HepG2 (cell line): Measurements from ENCODE around the gene CEP120. TPM values are rescaled to one million over a fixed set of nuclear protein-coding genes. Genes with fewer than 3 reads are reported as not detected.

Experiments
- CCAR2 ChIP-seq: fragments of 200-400 bp; formaldehyde crosslinking; optimal IDR thresholded peaks from 2 replicates; pipeline ENCODE3; 2018; ENCODE audit warnings: low read depth, mild to moderate bottlenecking, low read length, moderate library complexity
- FOXP1 ChIP-seq, 2 experiments: fragments of 450-650 bp in 1 of 2; IDR thresholded peaks; 2 replicates each; pipeline ENCODE4 v1.6.1; 2017 to 2018; ENCODE audit warnings: antibody characterized with exemption in 1 of 2
- GATAD2A ChIP-seq: IDR thresholded peaks from 2 replicates; pipeline ENCODE4 v1.6.1; 2016
- GFI1 ChIP-seq: sonication (generic); formaldehyde crosslinking; IDR thresholded peaks from 2 replicates; pipeline ENCODE4 v1.5.0; 2020; ENCODE audit warnings: missing genetic modification reagents, mild to moderate bottlenecking, borderline replicate concordance
- KDM2A ChIP-seq: sonication (generic); formaldehyde crosslinking; IDR thresholded peaks from 2 replicates; pipeline ENCODE4 v1.4.0; 2020; ENCODE audit warnings: low read depth, missing genetic modification reagents, borderline replicate concordance
- KLF13 ChIP-seq: sonication (generic); formaldehyde crosslinking; IDR thresholded peaks from 2 replicates; pipeline ENCODE4 v1.4.0; 2020; ENCODE audit warnings: mild to moderate bottlenecking, missing genetic modification reagents
- KMT2B ChIP-seq: IDR thresholded peaks from 2 replicates; pipeline ENCODE4 v1.6.1; 2016; ENCODE audit warnings: missing genetic modification reagents, missing compliant biosample characterization
- MLLT10 ChIP-seq: sonication (generic); formaldehyde crosslinking; IDR thresholded peaks from 2 replicates; pipeline ENCODE4 v1.4.0; 2020; ENCODE audit warnings: missing genetic modification reagents
- NFKBIZ ChIP-seq: IDR thresholded peaks from 2 replicates; pipeline ENCODE4 v1.6.1; 2018; ENCODE audit warnings: missing genetic modification reagents, missing compliant biosample characterization
- NFYB ChIP-seq: sonication (generic); formaldehyde crosslinking; IDR thresholded peaks from 2 replicates; pipeline ENCODE4 v1.4.0; 2020; ENCODE audit warnings: missing genetic modification reagents
- PAF1 ChIP-seq: IDR thresholded peaks from 2 replicates; pipeline ENCODE4 v1.6.1; 2016; ENCODE audit warnings: missing genetic modification reagents, missing compliant biosample characterization
- ZBTB42 ChIP-seq: sonication (generic); formaldehyde crosslinking; IDR thresholded peaks from 2 replicates; pipeline ENCODE4 v1.5.0; 2020; ENCODE audit warnings: mild to moderate bottlenecking, missing genetic modification reagents
- ZNF317 ChIP-seq: sonication (generic); formaldehyde crosslinking; IDR thresholded peaks from 2 replicates; pipeline ENCODE4 v1.5.0; 2020; ENCODE audit warnings: mild to moderate bottlenecking, missing genetic modification reagents
- ZNF549 ChIP-seq: sonication (generic); formaldehyde crosslinking; IDR thresholded peaks from 2 replicates; pipeline ENCODE4 v1.5.0; 2020; ENCODE audit warnings: missing genetic modification reagents
- ZNF589 ChIP-seq: sonication (generic); formaldehyde crosslinking; conservative IDR thresholded peaks from 2 replicates; pipeline ENCODE4 v1.8.0; 2022; ENCODE audit warnings: mild to moderate bottlenecking, moderate library complexity, missing genetic modification reagents
- ZNF670 ChIP-seq: sonication (generic); formaldehyde crosslinking; IDR thresholded peaks from 2 replicates; pipeline ENCODE4 v1.8.0; 2022; ENCODE audit warnings: mild to moderate bottlenecking, missing genetic modification reagents, borderline replicate concordance
- ZNF781 ChIP-seq: sonication (generic); formaldehyde crosslinking; IDR thresholded peaks from 2 replicates; pipeline ENCODE4 v1.5.1; 2020; ENCODE audit warnings: borderline replicate concordance, mild to moderate bottlenecking, missing genetic modification reagents; ENCODE audit errors: not compliant biosample characterization
- ZNF788 ChIP-seq: sonication (generic); formaldehyde crosslinking; IDR thresholded peaks from 2 replicates; pipeline ENCODE4 v1.5.0; 2020; ENCODE audit warnings: mild to moderate bottlenecking, missing genetic modification reagents, borderline replicate concordance
- polyA plus RNA-seq, 8 experiments: library from polyadenylated mRNA; depleted of rRNA in 3 of 8; stranded (reverse) in 7 of 8; unstranded in 1 of 8; fragments of >200 nt; fragmentation: Illumina TruSeq in 4 of 8; extraction: Trizol in 4 of 8; gene quantifications; 2 replicates each; pipeline versions ENCODE4 v1.2.1 to v1.2.3, GENCODE V29; 2011 to 2016; ENCODE audit warnings: low read depth in 4 of 8, missing spikeins in 1 of 8, mixed read lengths in 1 of 8; ENCODE audit not compliant: insufficient read depth in 1 of 8
- total RNA-seq, 5 experiments: library from RNA; depleted of rRNA; stranded (reverse); fragments of >200 nt; fragmentation: Illumina TruSeq; extraction: Trizol; gene quantifications; 2 replicates each; pipeline ENCODE4 v1.2.3, GENCODE V29; 2016; ENCODE audit warnings: low read depth in 1 of 5
- TF ChIP-seq, protein P1 (sequence below): IDR thresholded peaks from 2 replicates; pipeline ENCODE4 v1.6.1; 2012; ENCODE audit warnings: low read length, improper control_type of control experiment
- TF ChIP-seq, protein P2 (sequence below): sonication (generic); formaldehyde crosslinking; IDR thresholded peaks from 2 replicates; pipeline ENCODE4 v1.4.0; 2020; ENCODE audit warnings: missing genetic modification reagents, mild to moderate bottlenecking, borderline replicate concordance
- TF ChIP-seq, protein P3 (sequence below): sonication (generic); formaldehyde crosslinking; IDR thresholded peaks from 2 replicates; pipeline ENCODE4 v1.4.0; 2020; ENCODE audit warnings: missing genetic modification reagents
- TF ChIP-seq, protein P4 (sequence below): sonication (generic); formaldehyde crosslinking; IDR thresholded peaks from 2 replicates; pipeline ENCODE4 v1.5.0; 2020; ENCODE audit warnings: missing genetic modification reagents, mild to moderate bottlenecking, borderline replicate concordance

Gene CEP120
- total and polyA plus RNA-seq, 2 of the 13 experiments (the other 11 are each of a cell fraction or from before 2014, with no cell fraction given), result 8.0 to 14.7 TPM

DNA sequence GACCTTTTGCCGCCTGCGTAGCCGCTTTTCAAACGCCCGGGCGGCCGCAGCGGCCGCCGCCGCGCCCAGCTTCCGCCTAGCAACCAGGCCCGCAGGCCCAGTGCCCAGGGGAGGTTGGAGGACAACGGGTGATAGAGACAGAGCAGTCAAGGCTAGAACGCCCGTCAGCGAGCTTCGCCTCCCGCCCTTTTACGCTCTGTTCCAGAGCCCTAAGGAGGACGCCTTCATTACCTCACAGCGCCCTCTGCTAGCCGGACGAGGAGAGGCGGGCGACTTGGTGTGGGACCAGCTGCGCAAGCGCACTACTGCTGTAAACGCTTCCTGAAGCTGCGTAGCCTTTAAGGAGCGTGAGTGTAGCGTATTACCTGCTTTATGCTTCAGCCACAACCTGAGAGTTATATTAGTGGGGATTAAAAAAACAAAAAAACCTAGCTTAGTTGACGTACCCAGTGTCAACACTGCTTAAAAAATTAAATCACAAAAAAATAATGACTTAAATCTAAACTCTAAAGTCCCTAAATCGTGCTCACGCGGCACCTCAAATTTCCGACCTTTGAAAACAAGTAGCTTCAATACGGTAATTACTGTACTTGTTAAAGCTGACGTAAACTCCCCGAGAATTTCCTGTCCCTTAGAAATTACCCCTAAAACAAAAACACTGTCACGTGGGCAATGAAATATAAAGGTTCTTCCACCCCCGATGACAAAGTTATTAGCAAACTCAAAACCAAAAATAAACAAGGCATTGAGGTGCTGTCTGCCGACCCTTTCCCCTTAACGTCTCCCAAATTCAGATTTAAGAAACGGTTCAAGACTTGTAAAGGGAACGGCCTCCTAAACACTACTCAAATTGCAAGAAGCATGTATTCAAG lies at the start of gene CEP120 (continued):
- TF ChIP-seq, protein P1, sequence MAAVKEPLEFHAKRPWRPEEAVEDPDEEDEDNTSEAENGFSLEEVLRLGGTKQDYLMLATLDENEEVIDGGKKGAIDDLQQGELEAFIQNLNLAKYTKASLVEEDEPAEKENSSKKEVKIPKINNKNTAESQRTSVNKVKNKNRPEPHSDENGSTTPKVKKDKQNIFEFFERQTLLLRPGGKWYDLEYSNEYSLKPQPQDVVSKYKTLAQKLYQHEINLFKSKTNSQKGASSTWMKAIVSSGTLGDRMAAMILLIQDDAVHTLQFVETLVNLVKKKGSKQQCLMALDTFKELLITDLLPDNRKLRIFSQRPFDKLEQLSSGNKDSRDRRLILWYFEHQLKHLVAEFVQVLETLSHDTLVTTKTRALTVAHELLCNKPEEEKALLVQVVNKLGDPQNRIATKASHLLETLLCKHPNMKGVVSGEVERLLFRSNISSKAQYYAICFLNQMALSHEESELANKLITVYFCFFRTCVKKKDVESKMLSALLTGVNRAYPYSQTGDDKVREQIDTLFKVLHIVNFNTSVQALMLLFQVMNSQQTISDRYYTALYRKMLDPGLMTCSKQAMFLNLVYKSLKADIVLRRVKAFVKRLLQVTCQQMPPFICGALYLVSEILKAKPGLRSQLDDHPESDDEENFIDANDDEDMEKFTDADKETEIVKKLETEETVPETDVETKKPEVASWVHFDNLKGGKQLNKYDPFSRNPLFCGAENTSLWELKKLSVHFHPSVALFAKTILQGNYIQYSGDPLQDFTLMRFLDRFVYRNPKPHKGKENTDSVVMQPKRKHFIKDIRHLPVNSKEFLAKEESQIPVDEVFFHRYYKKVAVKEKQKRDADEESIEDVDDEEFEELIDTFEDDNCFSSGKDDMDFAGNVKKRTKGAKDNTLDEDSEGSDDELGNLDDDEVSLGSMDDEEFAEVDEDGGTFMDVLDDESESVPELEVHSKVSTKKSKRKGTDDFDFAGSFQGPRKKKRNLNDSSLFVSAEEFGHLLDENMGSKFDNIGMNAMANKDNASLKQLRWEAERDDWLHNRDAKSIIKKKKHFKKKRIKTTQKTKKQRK, result no peak
- TF ChIP-seq, protein P2, sequence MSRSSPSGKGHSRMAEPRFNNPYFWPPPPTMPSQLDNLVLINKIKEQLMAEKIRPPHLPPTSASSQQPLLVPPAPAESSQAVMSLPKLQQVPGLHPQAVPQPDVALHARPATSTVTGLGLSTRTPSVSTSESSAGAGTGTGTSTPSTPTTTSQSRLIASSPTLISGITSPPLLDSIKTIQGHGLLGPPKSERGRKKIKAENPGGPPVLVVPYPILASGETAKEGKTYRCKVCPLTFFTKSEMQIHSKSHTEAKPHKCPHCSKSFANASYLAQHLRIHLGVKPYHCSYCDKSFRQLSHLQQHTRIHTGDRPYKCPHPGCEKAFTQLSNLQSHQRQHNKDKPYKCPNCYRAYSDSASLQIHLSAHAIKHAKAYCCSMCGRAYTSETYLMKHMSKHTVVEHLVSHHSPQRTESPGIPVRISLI (CRISPR knock-in tag), result no peak
- TF ChIP-seq ZNF589 (CRISPR knock-in tag), result no peak
- 0 out of 2 replicates have a peak, but pooled peaks have one; percentile 38 for TF ChIP-seq ZNF670 (CRISPR knock-in tag)
- no peak for TF ChIP-seq KLF13 (CRISPR knock-in tag)
- TF ChIP-seq FOXP1 (IDR thresholded peaks at IDR 0.05), result no peak
- no peak; the same call in 1 of the 2 replicates for TF ChIP-seq FOXP1 (CRISPR knock-in tag; IDR thresholded peaks at IDR 0.05)
- peak; percentile 96 for TF ChIP-seq ZNF788
- TF ChIP-seq, protein P3, sequence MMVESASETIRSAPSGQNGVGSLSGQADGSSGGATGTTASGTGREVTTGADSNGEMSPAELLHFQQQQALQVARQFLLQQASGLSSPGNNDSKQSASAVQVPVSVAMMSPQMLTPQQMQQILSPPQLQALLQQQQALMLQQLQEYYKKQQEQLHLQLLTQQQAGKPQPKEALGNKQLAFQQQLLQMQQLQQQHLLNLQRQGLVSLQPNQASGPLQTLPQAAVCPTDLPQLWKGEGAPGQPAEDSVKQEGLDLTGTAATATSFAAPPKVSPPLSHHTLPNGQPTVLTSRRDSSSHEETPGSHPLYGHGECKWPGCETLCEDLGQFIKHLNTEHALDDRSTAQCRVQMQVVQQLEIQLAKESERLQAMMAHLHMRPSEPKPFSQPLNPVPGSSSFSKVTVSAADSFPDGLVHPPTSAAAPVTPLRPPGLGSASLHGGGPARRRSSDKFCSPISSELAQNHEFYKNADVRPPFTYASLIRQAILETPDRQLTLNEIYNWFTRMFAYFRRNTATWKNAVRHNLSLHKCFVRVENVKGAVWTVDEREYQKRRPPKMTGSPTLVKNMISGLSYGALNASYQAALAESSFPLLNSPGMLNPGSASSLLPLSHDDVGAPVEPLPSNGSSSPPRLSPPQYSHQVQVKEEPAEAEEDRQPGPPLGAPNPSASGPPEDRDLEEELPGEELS (CRISPR knock-in tag), result peak; percentile 65; the same call in 1 of the 2 replicates
- peak; percentile 37; the same call in 1 of the 2 replicates for TF ChIP-seq NFYB
- no peak for TF ChIP-seq CCAR2
- peak; percentile 50; the same call in 1 of the 2 replicates for TF ChIP-seq GFI1 (CRISPR knock-in tag)
- no peak for TF ChIP-seq MLLT10 (CRISPR knock-in tag)
- peak; percentile 95 for TF ChIP-seq KDM2A (CRISPR knock-in tag)
- TF ChIP-seq, protein P4, sequence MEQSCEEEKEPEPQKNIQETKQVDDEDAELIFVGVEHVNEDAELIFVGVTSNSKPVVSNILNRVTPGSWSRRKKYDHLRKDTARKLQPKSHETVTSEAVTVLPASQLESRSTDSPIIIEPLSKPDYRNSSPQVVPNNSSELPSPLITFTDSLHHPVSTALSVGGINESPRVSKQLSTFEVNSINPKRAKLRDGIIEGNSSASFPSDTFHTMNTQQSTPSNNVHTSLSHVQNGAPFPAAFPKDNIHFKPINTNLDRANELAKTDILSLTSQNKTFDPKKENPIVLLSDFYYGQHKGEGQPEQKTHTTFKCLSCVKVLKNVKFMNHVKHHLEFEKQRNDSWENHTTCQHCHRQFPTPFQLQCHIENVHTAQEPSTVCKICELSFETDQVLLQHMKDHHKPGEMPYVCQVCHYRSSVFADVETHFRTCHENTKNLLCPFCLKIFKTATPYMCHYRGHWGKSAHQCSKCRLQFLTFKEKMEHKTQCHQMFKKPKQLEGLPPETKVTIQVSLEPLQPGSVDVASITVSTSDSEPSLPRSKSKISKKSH (CRISPR knock-in tag), result peak; percentile 91; the same call in 1 of the 2 replicates
- no peak for TF ChIP-seq ZNF781 (CRISPR knock-in tag)
- TF ChIP-seq KMT2B, result peak; percentile 95
- TF ChIP-seq ZNF549, result no peak
- no peak for TF ChIP-seq PAF1 (CRISPR knock-in tag)
- no peak; the same call in 1 of the 2 replicates for TF ChIP-seq ZNF317 (CRISPR knock-in tag)
- no peak for TF ChIP-seq ZBTB42 (CRISPR knock-in tag)
- peak; percentile 86 for TF ChIP-seq GATAD2A (CRISPR knock-in tag)
- TF ChIP-seq NFKBIZ (CRISPR knock-in tag), result no peak
